LNCaP clone FGC (cell line): ENCODE data around the gene DCN.

Source experiments
- DNase-seq: peaks from one replicate; pipeline ENCODE4 v3.0.0-alpha.2; 2011; ENCODE audit warnings: low read depth
- H3K4me3 ChIP-seq: 2 replicates; pipeline ENCODE4 v1.5.1; 2011; ENCODE audit warnings: mild to moderate bottlenecking, low read depth, low read length, control low read depth
- CTCF ChIP-seq: IDR thresholded peaks from 2 replicates; pipeline ENCODE4 v1.5.1; 2012; ENCODE audit warnings: mild to moderate bottlenecking; ENCODE audit not compliant: control insufficient read depth, insufficient read depth; ENCODE audit errors: extremely low read depth

Gene DCN

GRCh38 chr12:91103101-91103500 is 79.5 kb downstream of the DCN start:
- H3K4me3 ChIP-seq, result no peak overlapping the region
- DNase-seq, result no peak
- no peak for TF ChIP-seq CTCF

- no peak for DNase-seq
- no peak overlapping the region for H3K4me3 ChIP-seq
- TF ChIP-seq CTCF, result no peak
Observed at GRCh38 chr12:91100906-91101305, 81.7 kb downstream of the DCN start.

GRCh38 chr12:91099836-91100235 is 82.8 kb downstream of the DCN start:
- no peak for TF ChIP-seq CTCF
- no peak overlapping the region for H3K4me3 ChIP-seq
- no peak for DNase-seq

- DNase-seq, result no peak
- TF ChIP-seq CTCF, result no peak
- no peak overlapping the region for H3K4me3 ChIP-seq
Observed at GRCh38 chr12:91099341-91099740, 83.3 kb downstream of the DCN start.

GRCh38 chr12:91098941-91099340 is 83.7 kb downstream of the DCN start:
- H3K4me3 ChIP-seq, result no peak overlapping the region
- no peak for DNase-seq
- TF ChIP-seq CTCF, result no peak

- no peak for TF ChIP-seq CTCF
- no peak for DNase-seq
- H3K4me3 ChIP-seq, result no peak overlapping the region
Observed at GRCh38 chr12:91098461-91098860, 84.2 kb downstream of the DCN start.

- no peak for TF ChIP-seq CTCF
- H3K4me3 ChIP-seq, result no peak overlapping the region
- DNase-seq, result no peak
Observed at GRCh38 chr12:91094957-91095356, 87.7 kb downstream of the DCN start.
